Kidney (tissue), 14 donors: ENCODE measurements around the gene SIGLEC8. TPM values are rescaled to one million over a fixed set of nuclear protein-coding genes. Genes with fewer than 3 reads are reported as not detected.

ENCODE experiments used
- DNase-seq, 5 donors: peaks; one replicate each; pipeline ENCODE4 v3.0.0-alpha.2; 2013 to 2020
- FAIRE-seq: peaks from 2 replicates; lab custom pipeline; 2012; peaks lifted over from hg19 to GRCh38; lab: Jason Lieb, UNC
- H3K27ac ChIP-seq, 2 donors: one replicate each; pipeline ENCODE4 v1.7.0; 2013; ENCODE audit warnings: low read depth in 2 of 2, low read length in 2 of 2, inconsistent platforms in 1 of 2
- H3K27me3 ChIP-seq: one replicate; pipeline ENCODE4 v1.7.1; 2013; ENCODE audit warnings: low read length, inconsistent platforms; ENCODE audit not compliant: control insufficient read depth, insufficient read depth
- H3K36me3 ChIP-seq, 3 donors: one replicate each; pipeline versions ENCODE4 v1.7.0 to v1.7.1; 2013; ENCODE audit warnings: low read length in 3 of 3, control low read depth in 1 of 3, inconsistent platforms in 1 of 3; ENCODE audit not compliant: insufficient read depth in 3 of 3, control insufficient read depth in 2 of 3
- H3K4me1 ChIP-seq, 3 donors: one replicate each; pipeline versions ENCODE4 v1.7.0 to v1.7.1; 2013; ENCODE audit warnings: low read length in 3 of 3, inconsistent platforms in 1 of 3, low read depth in 1 of 3; ENCODE audit not compliant: control insufficient read depth in 2 of 3, insufficient read depth in 2 of 3
- H3K4me3 ChIP-seq, 3 donors: one replicate each; pipeline versions ENCODE4 v1.7.0 to v1.8.1; 2013; ENCODE audit warnings: low read length in 3 of 3, control low read depth in 1 of 3, inconsistent platforms in 1 of 3
- H3K9ac ChIP-seq, 3 donors: one replicate each; pipeline versions ENCODE4 v1.7.0 to v1.7.1; 2013; ENCODE audit warnings: low read length in 3 of 3, control low read depth in 1 of 3, inconsistent platforms in 1 of 3
- H3K9me3 ChIP-seq, 3 donors: one replicate each; pipeline versions ENCODE4 v1.7.0 to v1.7.1; 2013; ENCODE audit warnings: low read length in 3 of 3, control low read depth in 1 of 3, inconsistent platforms in 1 of 3; ENCODE audit not compliant: control insufficient read depth in 2 of 3, insufficient read depth in 1 of 3
- CTCF ChIP-seq: IDR thresholded peaks from 3 replicates; pipeline ENCODE4 v1.5.1; 2012; ENCODE audit warnings: mild to moderate bottlenecking, moderate library complexity, borderline replicate concordance; ENCODE audit not compliant: insufficient read depth; ENCODE audit errors: extremely low read depth
- intact Hi-C: fragments of 100-400 bp; cut with DNase I; formaldehyde crosslinking; loops from one replicate; pipeline ENCODE4 v1.11.1; 2022
- polyA plus RNA-seq: library from polyadenylated mRNA; stranded (reverse); fragments of 350-450 nt; fragmentation: Illumina TruSeq; extraction: RNeasy Lipid Tissue Mini Kit (QIAGEN cat#74804); gene quantifications from one replicate; pipeline ENCODE4 v1.2.3, GENCODE V29; 2014; ENCODE audit warnings: low read depth, low replicate concordance; ENCODE audit not compliant: insufficient read depth
- total RNA-seq: library from RNA; stranded (reverse); fragmentation: NEBNext Ultra II Directional; extraction: Animal tissue kit (Norgen Biotek cat#: 25700); gene quantifications from one replicate; pipeline ENCODE4 v1.2.1, GENCODE V29; 2021
- donor health status: control.
- donor health status: control.
- donor health status: control.
- donor health status: control.
- donor health status: control.
- donor health status: DM: yes; HTN: yes; CAD: no.
- donor health status: Normal renal cell carcinoma (clear cell type).

SIGLEC8 gene
- total and polyA plus RNA-seq, 2 donors from 2014 or later: 1.8 TPM; not detected in 1

DNA sequence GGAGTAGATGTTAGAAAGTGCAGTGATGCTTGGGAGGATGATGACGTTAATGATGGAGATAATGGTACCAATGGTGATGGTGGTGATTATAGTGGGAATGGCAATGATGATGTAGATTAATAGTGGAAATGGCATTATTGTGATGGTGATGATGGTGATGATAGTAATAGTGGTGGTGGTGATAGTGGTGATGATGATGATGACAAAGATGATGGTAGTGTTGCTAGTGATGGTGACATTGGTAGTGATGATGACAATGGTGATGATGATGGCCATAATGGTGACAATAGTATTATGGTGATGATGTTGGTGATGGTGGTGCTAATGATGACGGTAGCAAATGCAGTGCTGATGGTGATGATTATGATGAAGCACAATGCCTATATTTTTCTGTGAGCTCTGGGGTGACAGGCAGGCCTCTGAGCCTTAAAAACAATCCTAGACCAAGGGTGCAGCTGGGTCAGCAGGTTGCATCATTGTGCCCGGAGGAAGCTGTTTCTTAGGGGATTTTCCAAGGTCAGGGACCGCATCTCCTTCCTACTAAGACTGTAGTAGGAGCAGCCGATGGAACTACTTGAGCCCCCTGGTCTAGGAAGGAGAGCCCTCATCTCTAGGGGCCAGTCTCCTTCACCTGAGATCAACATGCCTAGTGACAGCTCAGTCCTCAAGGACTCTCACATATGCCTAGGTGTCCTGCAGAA, 27.9 kb upstream of the SIGLEC8 start:
- intact Hi-C loops: no loop called here
- DNase-seq (no peak), FAIRE-seq (no peak)
- Histone ChIP-seq H3K36me3 (no peaks in the 10 kb centered on the region), H3K27me3 (no peaks in the 10 kb centered on the region), H3K9me3 (no peaks in the 10 kb centered on the region), H3K27ac (no peak overlapping the region), H3K4me1 (no peaks in the 10 kb centered on the region), H3K9ac (no peak overlapping the region), H3K4me3 (no peak overlapping the region)
- TF ChIP-seq CTCF: no peak

- no peaks in the 10 kb centered on the region for H3K27me3 ChIP-seq
- no peak for FAIRE-seq
- H3K4me1 ChIP-seq: no peaks in the 10 kb centered on the region
- intact Hi-C loops: no loop called here
- H3K36me3 ChIP-seq: no peaks in the 10 kb centered on the region
- no peak overlapping the region for H3K9ac ChIP-seq
- peaks cover 0 to 3% (median 0%) of the 10 kb centered on the region in 3 donors for H3K9me3 ChIP-seq
- peak in 4 of 5 donors; percentile 53 to 80 (median 70) for DNase-seq
- no peak overlapping the region for H3K27ac ChIP-seq
- no peak overlapping the region for H3K4me3 ChIP-seq
- TF ChIP-seq CTCF: no peak
Measured at GRCh38 chr19:51480590-51480989, 22.3 kb upstream of the SIGLEC8 start.

GRCh38 chr19:51479531-51480331, 21.5 kb upstream of the SIGLEC8 start:
- TF ChIP-seq CTCF: no peak
- FAIRE-seq (no peak), DNase-seq (no peak)
- intact Hi-C loops: loop anchor here (10.0 kb wide), 1 partner anchor 165 kb away; the partner anchor contains the start of gene SIGLEC14
- no peak overlapping the region for H3K4me3 ChIP-seq
- H3K9ac ChIP-seq: no peak overlapping the region
- H3K27me3 ChIP-seq: no peaks in the 10 kb centered on the region
- peaks cover 0 to 3% (median 0%) of the 10 kb centered on the region in 3 donors for H3K9me3 ChIP-seq
- no peaks in the 10 kb centered on the region for H3K4me1 ChIP-seq
- H3K27ac ChIP-seq: no peak overlapping the region
- H3K36me3 ChIP-seq: no peaks in the 10 kb centered on the region
